Measurements from ENCODE around the gene CREBBP.

Gene CREBBP

DNA sequence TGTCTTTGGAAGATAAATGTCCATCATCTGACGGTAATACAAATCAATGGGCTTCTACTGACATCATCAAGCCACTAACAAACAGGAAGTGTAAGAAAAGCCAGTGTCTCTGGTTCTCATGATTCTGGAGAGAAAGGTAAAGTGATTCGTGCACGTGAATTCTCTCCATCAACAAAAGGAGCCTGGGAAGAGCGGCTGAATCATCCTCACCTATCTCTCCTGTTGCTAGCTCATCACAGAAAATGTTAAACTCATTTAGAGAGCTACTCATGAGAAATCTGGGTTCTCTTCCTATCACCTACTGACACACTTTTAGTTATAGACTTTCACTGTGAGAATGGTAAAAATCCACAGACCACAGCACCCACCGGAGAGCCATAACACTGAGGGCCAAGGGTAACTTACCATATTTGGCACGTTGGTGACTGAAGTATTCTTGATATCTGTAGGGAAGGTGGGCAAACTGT is 70.3 kb downstream of the CREBBP start:
- no peak overlapping the region for H3K4me3 ChIP-seq (ENCODE audit: control insufficient read depth, low read depth, low read length)
- no peak for DNase-seq (ENCODE audit: low read depth)
- TF ChIP-seq, protein P1, sequence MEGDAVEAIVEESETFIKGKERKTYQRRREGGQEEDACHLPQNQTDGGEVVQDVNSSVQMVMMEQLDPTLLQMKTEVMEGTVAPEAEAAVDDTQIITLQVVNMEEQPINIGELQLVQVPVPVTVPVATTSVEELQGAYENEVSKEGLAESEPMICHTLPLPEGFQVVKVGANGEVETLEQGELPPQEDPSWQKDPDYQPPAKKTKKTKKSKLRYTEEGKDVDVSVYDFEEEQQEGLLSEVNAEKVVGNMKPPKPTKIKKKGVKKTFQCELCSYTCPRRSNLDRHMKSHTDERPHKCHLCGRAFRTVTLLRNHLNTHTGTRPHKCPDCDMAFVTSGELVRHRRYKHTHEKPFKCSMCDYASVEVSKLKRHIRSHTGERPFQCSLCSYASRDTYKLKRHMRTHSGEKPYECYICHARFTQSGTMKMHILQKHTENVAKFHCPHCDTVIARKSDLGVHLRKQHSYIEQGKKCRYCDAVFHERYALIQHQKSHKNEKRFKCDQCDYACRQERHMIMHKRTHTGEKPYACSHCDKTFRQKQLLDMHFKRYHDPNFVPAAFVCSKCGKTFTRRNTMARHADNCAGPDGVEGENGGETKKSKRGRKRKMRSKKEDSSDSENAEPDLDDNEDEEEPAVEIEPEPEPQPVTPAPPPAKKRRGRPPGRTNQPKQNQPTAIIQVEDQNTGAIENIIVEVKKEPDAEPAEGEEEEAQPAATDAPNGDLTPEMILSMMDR (IDR thresholded peaks at IDR 0.05; ENCODE audit: control insufficient read depth, insufficient read depth, low read depth, low read length, missing control alignments): no peak

DNA sequence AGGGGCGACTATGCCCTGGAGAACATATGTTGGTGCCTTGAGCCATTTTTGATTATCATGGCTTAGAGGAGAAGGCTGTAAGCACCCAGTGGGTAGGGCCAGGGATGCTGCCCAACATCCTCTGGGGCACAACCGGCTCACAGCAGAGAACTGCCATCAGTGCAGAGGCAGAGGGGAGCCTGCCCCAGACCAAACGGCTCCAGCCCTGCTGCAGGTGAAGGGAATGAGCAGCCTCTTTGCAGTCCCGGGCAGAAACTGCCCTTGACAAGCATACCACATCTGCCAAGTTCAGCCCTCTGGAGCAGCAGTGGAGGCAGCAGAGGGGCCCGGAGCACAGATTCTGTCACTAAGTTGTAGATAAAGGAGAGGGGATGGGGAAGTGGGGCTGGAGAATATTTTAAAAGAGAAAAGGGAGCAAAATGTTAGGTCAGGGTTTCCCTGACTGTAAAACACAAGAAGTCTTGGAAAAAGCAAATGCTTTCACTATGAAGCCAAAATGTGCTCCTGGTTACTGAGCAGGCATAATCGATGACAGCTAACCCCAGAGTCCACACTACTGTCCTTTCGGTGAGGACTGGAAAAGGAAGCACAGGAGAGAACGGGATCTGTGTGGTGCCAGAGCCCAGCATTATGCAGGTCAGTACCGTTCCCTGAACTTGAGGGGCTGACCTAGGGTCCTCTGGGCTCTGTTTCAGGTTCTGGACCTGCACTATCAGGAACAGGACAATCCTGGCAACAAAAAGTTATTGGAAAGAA is 72.0 kb downstream of the CREBBP start:
- DNase-seq (ENCODE audit: low read depth): no peak
- H3K4me3 ChIP-seq (ENCODE audit: control insufficient read depth, low read depth, low read length): no peak overlapping the region
- TF ChIP-seq, protein P1 (IDR thresholded peaks at IDR 0.05; ENCODE audit: control insufficient read depth, insufficient read depth, low read depth, low read length, missing control alignments): no peak

DNA sequence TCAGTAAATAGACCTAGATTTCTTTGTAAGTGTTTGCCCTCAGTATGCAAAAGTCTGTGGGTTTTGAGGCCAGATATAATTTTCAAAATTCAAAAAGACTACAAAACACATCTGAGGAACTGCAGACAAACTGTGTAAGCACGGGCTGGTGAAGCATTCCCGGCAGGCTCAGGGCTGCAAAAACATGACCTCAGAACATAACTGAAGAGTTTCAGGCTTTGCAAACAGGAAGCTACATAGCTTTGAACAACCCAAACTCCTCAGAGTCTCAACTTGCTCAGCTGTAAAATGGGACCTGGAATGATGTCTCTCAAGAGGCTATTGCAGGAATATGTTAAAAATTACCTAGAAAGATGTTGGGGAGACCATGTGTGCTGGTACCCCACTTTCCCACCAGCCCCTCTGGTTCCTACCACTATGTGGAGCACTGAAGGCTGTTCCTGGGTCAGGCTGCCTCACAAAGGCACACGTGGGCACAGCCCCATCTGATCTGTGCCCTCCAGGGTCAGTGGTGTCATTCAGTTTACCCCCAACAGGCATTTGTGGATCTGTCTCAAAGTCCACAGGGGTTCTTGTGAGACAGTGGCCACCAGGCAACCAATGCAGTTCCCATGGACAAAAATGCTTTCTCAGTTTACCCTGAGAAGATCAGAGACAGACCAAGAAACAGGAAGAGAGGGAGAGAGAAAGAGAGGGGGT is 72.9 kb downstream of the CREBBP start:
- DNase-seq (ENCODE audit: low read depth): no peak
- H3K4me3 ChIP-seq (ENCODE audit: control insufficient read depth, low read depth, low read length): no peak overlapping the region
- TF ChIP-seq, protein P1 (IDR thresholded peaks at IDR 0.05; ENCODE audit: control insufficient read depth, insufficient read depth, low read depth, low read length, missing control alignments): no peak

DNA sequence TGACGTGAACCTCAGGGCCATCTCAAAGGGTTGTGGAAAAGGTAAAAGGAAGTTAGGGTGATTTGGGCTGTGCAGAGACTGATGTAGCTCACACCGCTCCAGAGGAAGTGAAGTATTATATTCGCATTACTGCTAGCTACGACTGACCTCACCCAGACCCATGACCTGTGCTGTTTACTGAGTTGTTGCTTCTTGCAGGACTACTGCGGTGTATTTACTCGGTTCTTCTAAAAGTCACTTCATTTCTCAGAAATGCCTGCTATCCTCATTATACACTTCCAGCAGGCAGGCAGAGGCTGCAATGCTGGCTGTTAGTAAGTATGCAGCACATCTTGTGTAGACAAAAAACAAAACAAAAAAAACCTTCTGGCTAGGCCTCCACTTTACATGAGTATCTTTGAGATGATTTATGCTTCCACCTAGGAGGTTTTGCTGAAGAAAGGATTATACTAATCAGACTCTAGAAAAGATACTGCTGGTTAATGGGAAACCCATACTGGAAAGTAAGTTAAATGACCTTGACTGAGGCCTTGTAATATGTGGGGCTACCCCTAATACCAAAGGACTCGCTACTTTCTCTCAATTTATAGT is 76.0 kb downstream of the CREBBP start:
- TF ChIP-seq, protein P1 (IDR thresholded peaks at IDR 0.05; ENCODE audit: control insufficient read depth, insufficient read depth, low read depth, low read length, missing control alignments): no peak
- no peak overlapping the region for H3K4me3 ChIP-seq (ENCODE audit: control insufficient read depth, low read depth, low read length)
- DNase-seq (ENCODE audit: low read depth): no peak

DNA sequence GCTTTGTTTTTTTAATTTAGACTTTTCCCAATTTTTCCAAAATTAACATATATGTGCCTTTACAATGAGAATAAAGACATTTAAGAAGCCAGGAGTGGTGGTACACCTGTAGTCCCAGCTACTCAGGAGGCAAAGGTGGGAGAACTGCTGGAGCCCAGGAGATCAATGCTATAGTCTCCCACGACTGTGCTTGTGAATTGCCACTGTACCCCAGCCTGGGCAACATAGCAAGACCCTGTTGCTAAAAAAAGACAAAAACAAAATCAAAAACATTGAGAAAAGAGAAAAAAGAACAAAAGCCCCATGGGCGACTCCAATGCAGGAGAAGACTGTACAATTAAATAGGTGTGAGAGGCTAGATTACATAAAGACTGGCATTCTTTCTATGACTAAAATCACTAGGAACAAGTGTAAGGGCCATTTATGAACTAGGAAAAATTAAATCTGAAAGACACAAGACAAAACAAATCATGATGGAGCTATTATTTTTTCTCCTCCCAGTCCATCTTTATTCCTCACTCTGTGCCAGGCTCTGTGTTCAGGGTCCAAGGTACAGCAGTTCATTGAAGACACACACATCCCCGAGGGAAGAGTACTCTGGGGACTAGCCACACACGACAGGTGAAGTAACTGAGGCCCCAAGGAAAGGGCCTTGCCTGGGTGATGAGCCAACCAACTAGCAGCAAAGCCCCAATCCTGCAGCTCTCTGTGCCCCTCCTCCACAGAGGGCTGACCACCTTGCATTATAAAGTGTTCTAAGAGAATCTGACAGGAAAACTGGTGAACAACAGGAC is 79.8 kb downstream of the CREBBP start:
- no peak for DNase-seq (ENCODE audit: low read depth)
- H3K4me3 ChIP-seq (ENCODE audit: control insufficient read depth, low read depth, low read length): no peak overlapping the region
- TF ChIP-seq, protein P1 (IDR thresholded peaks at IDR 0.05; ENCODE audit: control insufficient read depth, insufficient read depth, low read depth, low read length, missing control alignments): no peak

DNA sequence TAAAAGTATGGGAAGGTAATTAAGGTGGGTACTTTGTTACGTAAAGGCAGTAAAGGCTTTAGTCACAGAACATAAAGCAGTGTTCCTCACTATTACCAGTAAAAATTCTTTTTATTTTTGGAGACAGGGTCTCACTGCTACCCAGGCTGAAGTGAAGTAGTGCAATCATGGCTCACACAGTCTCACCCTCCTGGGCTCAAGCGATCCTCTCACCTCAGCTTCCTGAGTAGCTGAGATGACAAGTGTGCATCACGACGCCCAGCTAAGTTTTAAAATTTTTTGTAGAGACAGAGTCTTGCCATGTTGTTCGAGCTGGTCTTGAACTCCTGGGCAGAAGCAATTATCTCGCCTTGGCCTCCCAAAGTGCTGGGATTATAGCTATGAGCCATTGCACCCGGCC is 80.5 kb downstream of the CREBBP start:
- H3K4me3 ChIP-seq (ENCODE audit: control insufficient read depth, low read depth, low read length): no peak overlapping the region
- DNase-seq (ENCODE audit: low read depth): no peak
- TF ChIP-seq, protein P1 (IDR thresholded peaks at IDR 0.05; ENCODE audit: control insufficient read depth, insufficient read depth, low read depth, low read length, missing control alignments): no peak
